Mucosa of descending colon (tissue), 3 donors: Measurements from ENCODE around the gene UGT1A10. TPM values are rescaled to one million over a fixed set of nuclear protein-coding genes. Genes with fewer than 3 reads are reported as not detected.

Experiments
- ATAC-seq: fragments of 200-7000 bp; cut with Tn5 transposase; one replicate; pipeline ENCODE4 v1.9.1; 2020; ENCODE audit warnings: mild to moderate bottlenecking, moderate library complexity
- DNase-seq, 3 donors: peaks; one replicate each; pipeline ENCODE4 v3.0.0-alpha.2; 2020
- H3K36me3 ChIP-seq: fragments of 200-600 bp; one replicate; pipeline ENCODE4 v1.8.0; 2021; ENCODE audit warnings: low read depth, mild to moderate bottlenecking
- H3K4me1 ChIP-seq: fragments of 200-600 bp; one replicate; pipeline ENCODE4 v1.8.0; 2021; ENCODE audit warnings: low read depth, mild to moderate bottlenecking
- H3K4me3 ChIP-seq: fragments of 200-600 bp; one replicate; pipeline ENCODE4 v1.8.0; 2021; ENCODE audit warnings: mild to moderate bottlenecking
- H3K9me3 ChIP-seq: fragments of 200-600 bp; one replicate; pipeline ENCODE4 v1.8.0; 2021; ENCODE audit warnings: mild to moderate bottlenecking
- CTCF ChIP-seq: fragments of 200-600 bp; IDR thresholded peaks from one replicate; pipeline ENCODE4 v1.8.0; 2022; ENCODE audit warnings: antibody characterized with exemption, mild to moderate bottlenecking
- intact Hi-C, 2 donors: fragments of 100-400 bp; cut with DNase I in 1 of 2; cut with micrococcal nuclease in 1 of 2; formaldehyde crosslinking; loops; one replicate each; pipeline versions ENCODE4 v1.11.0 to v1.11.1; 2022; cut with DNase I, micrococcal nuclease
- total RNA-seq, 3 donors: library from RNA; stranded (reverse); fragmentation: NEBNext Ultra II Directional in 2 of 3; extraction: Animal tissue kit (Norgen Biotek cat#: 25700) in 2 of 3; gene quantifications; one replicate each; pipeline versions ENCODE4 v1.2.1 to v1.2.4, GENCODE V29; 2021 to 2023
- donor health status: DM: no; HTN: no; CAD: no; lungs with moderate emphysema.
- donor health status: DM: no; HTN: no; CAD: no.
- donor health status: DM: no; HTN: yes; CAD: no.

The UGT1A10 gene
- total RNA-seq, 3 donors from 2014 or later, result 42.0 to 116 (median 43.9) TPM

DNA sequence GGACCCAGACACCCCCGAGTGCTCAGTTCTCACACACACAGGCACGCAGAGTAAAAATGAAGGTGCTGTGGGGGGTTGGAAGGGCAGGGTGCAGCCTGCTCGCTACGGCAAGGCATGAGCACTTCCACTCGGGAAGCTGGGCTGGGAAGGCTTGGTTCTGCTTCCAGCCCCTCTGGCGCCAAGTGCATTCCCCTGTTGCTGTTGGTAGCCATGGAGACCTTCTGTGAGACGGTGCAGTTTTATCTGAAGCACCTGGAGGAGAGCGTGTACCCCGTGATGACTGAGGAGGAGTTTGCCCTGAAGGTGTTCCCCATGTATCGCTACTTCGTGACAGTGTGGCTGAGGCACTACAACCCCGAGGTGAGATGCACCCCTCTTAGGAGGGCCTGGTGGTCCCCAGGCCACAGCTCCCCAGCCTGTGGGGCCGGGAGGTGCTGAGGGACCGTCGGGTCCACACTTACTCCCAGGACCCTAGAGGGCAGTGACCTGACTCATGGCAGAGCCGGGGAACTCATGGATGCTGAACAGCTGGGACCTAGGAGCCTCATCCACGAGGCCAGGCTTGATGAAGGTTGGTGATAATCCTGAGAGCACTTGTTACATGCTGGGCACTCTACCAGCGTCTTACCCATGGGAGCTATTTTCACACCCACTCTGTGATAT, 157.3 kb downstream of the UGT1A10 start:
- no peak overlapping the region for H3K4me3 ChIP-seq
- H3K9me3 ChIP-seq, result no peaks in the 10 kb centered on the region
- H3K36me3 ChIP-seq, result no peaks in the 10 kb centered on the region
- H3K4me1 ChIP-seq, result no peaks in the 10 kb centered on the region
- DNase-seq (no peak), ATAC-seq (no peak)
- TF ChIP-seq CTCF, result no peak
- intact Hi-C loops, result no loop called here

DNA sequence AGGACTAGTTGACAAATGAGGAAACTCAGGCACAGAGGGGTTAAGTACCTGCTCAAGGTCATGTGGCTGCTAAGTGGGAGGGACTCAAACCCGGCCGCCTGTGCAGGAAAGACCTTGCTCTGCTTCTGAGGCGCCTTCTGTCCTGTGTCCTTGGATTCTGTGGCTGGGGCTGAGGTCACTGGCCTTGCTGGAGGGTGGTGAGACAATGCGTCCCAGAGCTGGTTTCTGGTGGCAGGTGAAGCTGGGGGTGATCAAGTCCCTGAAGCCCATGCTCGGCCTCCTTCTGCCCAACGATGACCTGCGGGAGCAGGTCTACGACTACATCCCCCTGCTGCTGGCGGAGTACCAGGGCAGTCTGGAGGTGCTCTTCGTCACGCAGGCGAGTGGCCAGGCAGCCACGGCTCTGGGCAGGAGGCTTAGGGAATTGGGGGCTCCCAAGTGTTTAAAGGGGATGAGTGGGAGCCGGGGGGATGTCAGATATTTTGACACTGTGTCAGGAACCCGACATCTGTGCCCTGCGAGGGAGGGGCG, 157.9 kb downstream of the UGT1A10 start:
- Histone ChIP-seq H3K9me3 (no peaks in the 10 kb centered on the region), H3K4me1 (no peaks in the 10 kb centered on the region), H3K36me3 (no peaks in the 10 kb centered on the region), H3K4me3 (no peak overlapping the region)
- TF ChIP-seq CTCF, result no peak
- DNase-seq (no peak), ATAC-seq (no peak)
- intact Hi-C loops, result no loop called here

GRCh38 chr2:233795735-233796171, 159.5 kb downstream of the UGT1A10 start:
- no peak for TF ChIP-seq CTCF
- Histone ChIP-seq H3K4me1 (no peaks in the 10 kb centered on the region), H3K4me3 (no peak overlapping the region), H3K9me3 (no peaks in the 10 kb centered on the region), H3K36me3 (no peaks in the 10 kb centered on the region)
- DNase-seq, result no peak
- intact Hi-C loops, result no loop called here
- ATAC-seq, result no peak

GRCh38 chr2:233796254-233796653, 160.0 kb downstream of the UGT1A10 start:
- no peak for TF ChIP-seq CTCF
- intact Hi-C loops, result no loop called here
- no peaks in the 10 kb centered on the region for H3K4me1 ChIP-seq
- H3K4me3 ChIP-seq, result no peak overlapping the region
- no peaks in the 10 kb centered on the region for H3K36me3 ChIP-seq
- no peaks in the 10 kb centered on the region for H3K9me3 ChIP-seq
- ATAC-seq (no peak), DNase-seq (no peak)

DNA sequence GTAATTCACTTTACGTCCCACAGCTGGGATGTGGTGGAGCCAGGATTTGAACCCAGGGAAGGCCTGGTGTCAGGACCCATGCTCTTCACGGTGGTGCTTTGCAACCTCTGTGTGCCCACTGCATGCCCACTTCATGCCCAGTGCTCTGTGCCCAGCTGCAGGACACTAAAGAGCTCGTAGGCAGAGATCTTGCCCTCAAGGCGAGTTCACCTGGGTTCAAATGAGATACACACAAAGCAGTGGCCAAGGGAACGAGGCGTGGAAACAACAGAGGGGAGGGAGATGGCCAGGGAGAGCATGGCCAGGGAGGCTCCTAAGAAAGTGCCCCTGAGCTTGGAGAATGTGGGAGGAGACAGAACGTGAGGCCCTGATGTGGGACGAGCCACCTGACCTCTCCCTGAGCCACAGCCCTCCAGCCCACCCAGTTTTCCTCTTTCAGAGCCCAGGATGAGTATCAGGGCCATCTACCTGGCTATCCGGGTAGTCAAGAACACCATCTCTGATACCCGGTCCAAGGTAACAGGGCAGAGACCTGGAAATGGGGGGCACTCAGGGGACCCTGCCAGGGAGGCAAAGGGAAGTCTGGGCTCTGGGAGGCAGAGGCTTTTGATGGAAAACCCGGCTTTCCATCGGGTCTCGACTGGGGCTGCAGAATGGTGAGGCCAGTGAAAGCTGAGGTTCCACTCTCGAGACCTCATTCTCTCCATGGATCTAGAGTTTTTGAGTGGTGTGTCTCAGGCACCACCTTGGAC, 162.3 kb downstream of the UGT1A10 start:
- ATAC-seq (no peak), DNase-seq (no peak)

More for the DNA sequence above, 162.3 kb downstream of the UGT1A10 start:
- no peaks in the 10 kb centered on the region for H3K36me3 ChIP-seq
- H3K4me3 ChIP-seq, result no peak overlapping the region
- H3K9me3 ChIP-seq, result no peaks in the 10 kb centered on the region
- H3K4me1 ChIP-seq, result no peaks in the 10 kb centered on the region
- intact Hi-C loops, result no loop called here
- no peak for TF ChIP-seq CTCF
